ENCODE measurements around the gene CTNNA3.
"Not testable (repeated sequence)": the region's sequence is repeated elsewhere in the genome, so short reads cannot be mapped to it uniquely, and the experiment has no call there.

Gene CTNNA3

DNA sequence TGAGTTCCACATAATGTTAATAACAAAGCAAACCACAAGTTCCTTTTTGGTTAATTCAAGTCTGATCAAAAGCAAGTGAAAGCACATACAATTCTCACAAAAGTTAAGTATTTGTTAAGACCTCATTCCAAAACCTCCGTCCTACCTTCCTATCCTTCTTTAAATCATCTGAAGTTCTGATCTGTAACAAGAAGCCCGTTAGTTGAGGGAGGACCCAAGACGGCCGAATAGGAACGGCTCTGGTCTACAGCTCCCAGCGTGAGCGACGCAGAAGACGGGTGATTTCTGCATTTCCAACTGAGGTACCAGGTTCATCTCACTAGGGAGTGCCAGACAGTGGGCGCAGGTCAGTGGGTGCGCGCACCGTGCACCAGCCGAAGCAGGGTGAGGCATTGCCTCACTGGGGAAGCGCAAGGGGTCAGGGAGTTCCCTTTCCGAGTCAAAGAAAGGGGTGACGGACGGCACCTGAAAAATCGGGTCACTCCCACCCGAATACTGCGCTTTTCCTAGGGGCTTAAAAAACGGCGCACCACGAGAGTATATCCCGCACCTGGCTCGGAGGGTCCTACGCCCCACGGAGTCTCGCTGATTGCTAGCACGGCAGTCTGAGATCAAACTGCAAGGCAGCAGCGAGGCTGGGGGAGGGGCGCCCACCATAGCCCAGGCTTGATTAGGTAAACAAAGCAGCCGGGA, 309.0 kb downstream of the CTNNA3 start:
- FAIRE-seq = not testable (repeated sequence)

DNA sequence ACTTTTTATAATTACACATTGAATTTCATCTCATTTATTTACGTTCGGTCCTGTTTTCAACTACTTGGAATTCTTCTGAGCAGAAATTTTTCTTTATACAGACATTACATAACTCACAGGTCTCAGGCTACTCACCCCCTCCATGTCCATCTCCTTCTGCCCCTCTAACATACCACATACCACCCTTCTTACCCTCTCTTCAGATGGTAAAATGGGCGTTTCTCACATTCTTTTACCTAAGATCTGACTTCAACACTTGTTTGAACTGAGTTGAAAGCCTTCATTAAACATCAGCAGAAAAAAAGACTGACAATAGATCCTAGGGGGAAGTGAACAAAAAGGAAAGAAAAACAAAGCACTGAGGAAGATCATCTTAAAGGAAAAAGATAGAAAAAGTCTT, 309.7 kb downstream of the CTNNA3 start:
- DNase-seq (ENCODE audit: extremely low spot score, insufficient read length, low read depth) = no peak
- no peak for FAIRE-seq

More for the DNA sequence above, 309.0 kb downstream of the CTNNA3 start:
- DNase-seq (ENCODE audit: extremely low spot score, insufficient read length, low read depth) = not testable (repeated sequence)

DNA sequence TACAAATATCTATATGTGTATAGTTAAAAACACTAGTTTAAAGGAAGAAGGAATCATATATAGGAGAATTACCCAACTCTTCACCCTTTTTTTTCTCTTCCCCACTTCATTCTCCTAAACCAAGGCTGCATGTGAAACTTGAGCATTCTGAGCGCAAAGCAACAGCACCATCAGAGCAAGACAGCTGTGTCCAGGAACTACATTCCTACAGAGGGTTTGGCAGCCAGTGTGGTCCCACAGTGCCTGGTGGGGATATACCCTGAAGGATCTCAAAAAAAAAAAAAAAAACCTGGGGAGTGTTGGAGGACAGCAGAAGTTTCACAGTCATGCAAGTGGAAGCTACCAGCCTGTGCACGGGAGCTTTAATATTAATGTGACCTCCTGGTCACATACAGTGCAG, 310.4 kb downstream of the CTNNA3 start:
- no peak for FAIRE-seq

DNA sequence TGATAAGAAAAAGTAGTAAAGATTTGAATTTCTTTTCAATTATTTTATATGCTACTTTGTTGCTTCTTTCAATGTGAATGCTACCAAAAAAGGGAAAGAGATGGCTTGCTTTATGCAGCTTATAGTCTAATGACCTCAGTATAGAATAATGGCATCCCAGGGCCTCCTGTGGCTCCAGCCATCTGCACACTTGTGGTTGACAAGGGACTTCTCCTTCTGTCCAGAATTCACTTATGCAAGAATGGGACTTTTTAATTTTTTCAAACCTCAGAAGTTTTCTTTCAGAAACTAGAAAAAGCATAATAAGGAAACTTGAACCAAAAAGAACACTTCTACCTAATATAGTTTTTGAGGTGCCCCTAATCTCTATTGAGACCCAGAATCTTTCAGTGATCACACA, 310.9 kb downstream of the CTNNA3 start:
- FAIRE-seq = no peak
- DNase-seq (ENCODE audit: extremely low spot score, insufficient read length, low read depth) = no peak

More for the DNA sequence above, 310.4 kb downstream of the CTNNA3 start:
- no peak for DNase-seq (ENCODE audit: extremely low spot score, insufficient read length, low read depth)

DNA sequence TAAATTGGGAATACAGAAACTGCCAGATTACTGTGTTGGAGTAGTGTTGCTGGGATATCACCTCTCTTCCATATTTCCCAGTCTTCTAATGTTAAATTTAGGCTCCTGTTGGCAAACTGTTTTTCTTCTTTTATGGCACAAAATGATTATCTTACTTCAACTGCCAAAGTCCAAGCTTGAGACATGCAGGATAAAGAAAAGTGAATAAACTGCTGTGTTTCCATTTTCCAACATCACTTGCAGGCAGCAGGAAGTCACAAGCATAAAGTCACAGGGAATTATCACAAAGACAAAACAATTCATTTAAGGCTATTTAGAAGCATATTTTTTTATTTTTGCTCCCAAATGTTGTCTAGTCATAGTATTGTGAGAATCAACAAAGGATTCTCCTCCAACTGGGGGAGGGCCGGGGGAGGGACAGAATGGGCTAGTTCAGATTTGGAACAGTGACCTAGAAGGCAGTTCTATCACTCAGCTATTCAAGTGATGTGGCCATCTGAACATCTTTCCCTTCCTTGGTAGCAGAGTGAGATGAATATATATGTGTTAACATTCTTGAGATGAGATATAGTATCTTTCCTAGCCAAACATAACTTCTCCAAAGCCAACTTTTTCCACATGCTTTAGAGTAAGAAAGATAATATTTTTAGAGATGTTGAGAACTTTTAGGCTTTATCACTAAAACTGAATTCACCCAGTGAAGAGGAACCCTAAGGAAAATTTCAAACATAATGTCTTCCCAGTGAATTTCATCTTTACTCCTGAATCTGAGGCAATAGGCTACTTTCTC, 364.7 kb downstream of the CTNNA3 start:
- FAIRE-seq (no peak), DNase-seq (ENCODE audit: extremely low spot score, insufficient read length, low read depth) (no peak)

DNA sequence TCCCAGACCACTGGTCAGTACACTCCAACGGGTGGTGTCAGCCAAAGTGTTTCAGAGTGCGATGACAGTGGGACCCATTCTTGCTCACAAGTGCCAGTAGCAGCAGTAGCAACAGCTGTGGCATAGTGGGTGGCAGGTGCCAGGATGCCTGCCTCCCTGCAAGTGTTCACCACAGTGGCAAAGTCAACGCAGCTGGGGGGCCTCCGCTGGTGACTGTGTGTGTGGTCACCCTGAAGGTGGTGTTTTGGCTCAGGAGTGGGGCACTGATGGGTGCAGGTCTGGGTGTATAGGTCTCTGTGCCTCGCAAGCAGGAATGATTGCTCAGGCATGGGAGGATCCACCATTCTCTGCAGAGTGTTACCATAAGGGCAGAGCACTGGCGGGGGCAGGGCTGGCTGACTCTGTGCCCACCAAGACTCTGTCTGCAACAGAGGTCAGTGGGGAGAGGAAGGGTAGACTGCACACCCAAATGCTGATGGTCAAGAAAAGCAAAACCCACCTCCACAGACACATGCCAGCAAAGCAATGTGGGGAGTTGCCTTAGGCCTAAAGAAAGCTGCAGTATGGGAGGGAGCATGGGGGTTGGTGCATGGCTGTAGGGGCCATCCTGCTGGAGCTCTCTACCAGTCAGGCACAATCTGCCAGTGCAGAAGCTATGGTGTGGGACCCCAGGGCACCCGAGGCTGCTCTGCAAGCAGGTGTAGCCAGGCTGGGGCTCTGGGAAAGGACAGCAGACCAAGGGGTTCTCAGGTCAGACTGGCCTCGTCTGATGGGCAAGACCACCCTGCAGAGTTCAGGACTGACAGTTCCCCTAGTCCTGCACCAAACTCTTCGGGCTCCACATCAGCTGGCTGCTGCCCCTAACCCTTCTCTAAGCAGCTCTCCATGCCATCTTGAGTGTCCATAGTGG, 368.1 kb downstream of the CTNNA3 start:
- DNase-seq (ENCODE audit: extremely low spot score, insufficient read length, low read depth) (no peak), FAIRE-seq (no peak)

DNA sequence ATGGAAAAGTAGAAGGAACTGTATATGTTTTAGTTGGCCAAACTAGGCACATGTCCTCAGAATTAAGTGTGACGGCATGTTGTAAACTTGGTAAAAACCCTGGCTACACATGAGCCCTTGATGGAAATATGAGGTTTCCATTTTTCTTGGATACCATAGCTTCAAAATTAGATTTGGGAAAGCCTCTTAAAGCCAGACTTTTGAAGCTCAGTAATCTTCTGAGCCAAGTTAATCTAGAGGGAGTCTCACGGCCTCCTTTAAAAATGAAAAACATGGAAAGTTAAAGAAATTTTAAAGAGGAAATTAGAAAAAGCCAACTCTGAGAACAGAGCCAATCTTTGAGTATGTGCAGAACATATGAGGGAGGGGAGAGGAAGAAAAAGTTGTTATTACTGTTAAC, 376.0 kb downstream of the CTNNA3 start:
- FAIRE-seq (no peak), DNase-seq (ENCODE audit: extremely low spot score, insufficient read length, low read depth) (no peak)

DNA sequence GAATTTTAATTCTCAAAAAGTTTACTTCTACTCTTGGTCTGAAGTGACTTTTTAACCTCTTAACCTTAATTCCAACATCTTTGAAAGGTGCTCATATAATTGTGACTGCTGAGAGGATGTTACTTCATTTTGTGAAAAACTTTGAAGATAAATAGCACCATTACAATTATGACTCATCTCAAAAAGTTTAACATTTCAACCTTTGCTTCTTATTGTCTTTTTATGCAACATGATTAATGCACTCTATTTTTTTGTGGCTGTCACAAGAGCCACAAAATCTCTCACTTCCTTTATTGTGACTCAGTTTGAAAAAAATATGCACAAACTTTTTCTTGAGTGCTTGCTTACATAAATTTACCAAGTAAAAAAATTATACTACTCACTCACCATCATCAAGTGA, 387.1 kb downstream of the CTNNA3 start:
- DNase-seq (ENCODE audit: extremely low spot score, insufficient read length, low read depth) (no peak), FAIRE-seq (no peak)

DNA sequence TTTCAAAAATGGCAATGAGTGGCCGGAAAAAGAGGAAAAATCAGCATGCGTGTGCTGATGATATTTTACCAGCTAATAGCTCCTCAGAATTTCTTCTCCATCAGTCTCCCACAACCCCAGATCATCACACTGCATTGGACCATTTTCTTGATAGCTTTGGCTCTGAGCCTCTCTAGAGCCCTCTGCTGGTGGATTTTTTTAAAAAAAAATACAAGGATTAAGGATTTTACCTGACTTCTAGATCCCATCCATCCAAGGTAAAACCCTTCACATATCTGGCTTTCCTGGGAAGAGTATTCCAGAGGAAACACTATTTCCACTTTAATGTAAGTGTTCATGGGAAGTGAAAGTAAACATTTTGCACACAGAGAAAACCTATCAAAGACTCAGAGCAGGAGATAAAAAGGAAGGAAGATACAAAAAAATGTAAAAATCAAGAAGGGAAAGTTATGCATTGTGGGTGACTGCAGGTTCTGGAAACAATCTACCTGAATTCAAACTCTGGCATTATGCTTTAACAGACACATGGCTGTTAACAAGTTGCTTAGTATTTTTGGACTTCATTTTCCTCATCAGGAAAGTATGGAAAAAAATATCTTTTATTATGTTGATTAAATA, 389.3 kb downstream of the CTNNA3 start:
- DNase-seq (ENCODE audit: extremely low spot score, insufficient read length, low read depth) (no peak), FAIRE-seq (no peak)

DNA sequence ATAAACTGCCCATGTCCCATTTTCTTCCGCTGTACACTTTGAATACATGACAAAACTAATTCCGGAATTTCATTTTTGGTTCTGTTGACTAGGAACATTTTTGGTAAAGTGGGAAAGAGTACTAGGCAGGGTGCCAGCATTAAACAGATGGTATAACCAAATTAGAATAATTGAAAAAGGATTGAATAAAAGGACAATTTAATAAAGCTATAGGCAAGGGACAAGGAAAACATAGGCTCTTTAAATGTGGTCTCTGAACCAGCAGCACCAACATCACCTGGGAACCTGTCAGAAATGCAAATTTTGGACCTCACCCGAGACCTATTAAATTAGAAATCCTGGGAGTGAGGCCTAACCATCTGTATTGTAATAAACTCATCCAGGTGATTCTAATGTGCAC, 393.3 kb downstream of the CTNNA3 start:
- FAIRE-seq = no peak
- DNase-seq (ENCODE audit: extremely low spot score, insufficient read length, low read depth) = no peak

DNA sequence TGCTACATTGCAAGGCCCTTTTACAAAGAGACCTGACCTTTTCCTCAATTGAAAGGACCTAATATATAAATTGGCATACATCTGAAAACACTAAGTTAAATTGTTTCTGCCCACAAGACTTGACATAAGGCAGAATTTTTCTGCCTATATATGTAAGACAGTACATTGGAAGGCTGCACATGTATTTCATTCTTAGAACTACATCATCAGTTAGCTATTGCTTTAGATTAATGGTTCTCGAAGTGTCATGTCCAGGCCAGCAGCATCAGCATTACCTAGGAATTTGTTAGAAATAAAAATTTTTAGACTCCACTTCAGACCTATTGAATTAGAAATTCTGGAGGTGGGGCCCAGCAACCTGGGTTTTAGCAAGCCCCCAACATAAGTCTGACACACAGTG, 396.2 kb downstream of the CTNNA3 start:
- no peak for FAIRE-seq
- DNase-seq (ENCODE audit: extremely low spot score, insufficient read length, low read depth) = no peak

DNA sequence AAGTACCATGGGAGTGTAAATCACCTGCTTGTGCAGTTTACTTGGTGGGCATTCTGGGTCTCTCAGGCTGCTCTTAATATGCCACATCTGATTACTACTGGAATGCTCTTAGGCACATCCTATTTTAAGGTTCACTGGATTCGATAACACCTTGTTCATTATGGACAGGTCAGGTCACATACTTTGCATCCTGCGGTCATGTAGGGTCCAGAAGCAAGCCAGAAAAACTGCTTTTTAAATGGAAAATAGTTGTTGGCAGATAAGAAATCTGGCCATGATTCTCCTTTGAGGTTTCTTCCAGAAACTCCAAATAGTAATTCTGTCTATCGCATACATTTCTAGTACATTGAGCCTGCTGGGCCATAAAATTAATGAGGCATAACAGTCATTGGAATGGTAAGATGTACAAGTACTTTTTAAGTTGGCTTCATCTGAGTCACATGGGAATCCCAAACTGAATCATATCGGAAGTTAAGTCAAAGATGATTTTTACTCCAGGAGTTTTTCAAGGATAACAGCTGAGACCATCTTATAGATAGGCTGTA, 398.3 kb downstream of the CTNNA3 start:
- FAIRE-seq = no peak
- no peak for DNase-seq (ENCODE audit: extremely low spot score, insufficient read length, low read depth)

DNA sequence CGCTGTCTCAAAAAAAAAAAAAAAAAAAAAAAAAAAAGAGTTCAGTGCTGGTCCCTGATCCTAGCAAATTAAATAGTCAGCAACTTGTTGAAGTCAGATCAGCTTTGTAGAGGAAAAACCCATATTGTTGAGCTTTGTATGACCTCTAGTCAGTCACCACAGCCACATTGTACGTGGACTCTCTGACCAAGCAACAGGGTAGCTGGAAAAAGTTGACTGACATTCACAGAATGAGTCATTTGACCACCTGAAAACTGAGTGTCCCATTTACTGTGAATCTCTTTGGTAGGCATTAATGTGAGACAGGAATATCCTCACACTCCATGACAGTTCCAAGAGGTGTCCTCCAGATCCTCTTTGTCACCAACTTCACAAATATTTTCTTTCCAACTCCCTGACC, 399.1 kb downstream of the CTNNA3 start:
- FAIRE-seq = no peak
- DNase-seq (ENCODE audit: extremely low spot score, insufficient read length, low read depth) = no peak

DNA sequence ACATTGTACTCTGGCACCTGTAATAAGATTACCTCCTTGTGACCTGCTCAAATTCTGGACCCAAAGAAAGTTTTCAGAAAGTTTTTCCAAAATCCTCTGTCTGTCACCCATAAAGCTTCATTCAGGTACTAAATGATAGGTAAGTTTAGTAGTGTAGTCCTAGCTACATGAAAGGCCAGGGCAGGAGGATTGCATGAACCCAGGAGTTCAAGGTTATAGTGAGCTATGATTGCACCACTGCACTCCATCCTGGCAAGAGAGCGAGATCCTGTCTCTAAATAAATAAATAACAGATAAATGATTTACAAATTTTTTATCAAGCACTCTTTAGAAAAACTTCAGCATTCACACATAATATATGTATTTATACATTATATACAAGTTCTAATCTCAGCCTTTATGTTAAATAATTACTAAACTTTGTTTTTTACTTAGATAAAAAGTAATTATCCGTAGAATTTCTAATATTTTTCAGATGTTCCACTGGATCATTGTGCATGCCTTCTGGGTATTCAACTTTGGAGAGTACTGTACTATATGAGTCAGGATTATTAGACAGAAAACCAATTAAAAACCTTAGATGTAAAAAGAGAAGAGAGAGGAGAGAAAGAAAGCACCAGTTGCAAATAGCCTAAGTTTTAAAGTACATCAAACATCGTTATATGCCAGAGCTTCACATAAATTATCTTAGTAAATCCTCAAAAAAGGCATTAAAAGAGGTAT, 407.1 kb downstream of the CTNNA3 start:
- DNase-seq (ENCODE audit: extremely low spot score, insufficient read length, low read depth) = no peak
- no peak for FAIRE-seq

DNA sequence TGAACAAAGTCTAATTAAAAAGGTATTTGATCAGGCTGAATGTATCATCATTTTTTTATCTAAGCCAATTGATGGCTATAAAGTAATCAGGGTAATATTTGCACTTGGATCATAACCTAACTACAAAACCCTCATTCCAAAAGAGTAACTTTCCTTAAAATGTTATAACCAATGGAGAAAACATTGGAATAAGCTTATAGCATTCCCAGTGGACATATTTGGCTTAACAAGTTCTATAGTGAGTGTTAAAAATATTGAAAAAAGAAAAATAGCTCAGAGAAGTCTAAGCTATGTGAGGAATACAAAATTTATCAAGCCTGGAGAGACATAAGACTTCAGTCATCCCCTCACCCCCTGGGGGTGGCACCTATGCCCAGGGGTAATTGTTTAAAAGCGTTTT, 411.4 kb downstream of the CTNNA3 start:
- no peak for DNase-seq (ENCODE audit: extremely low spot score, insufficient read length, low read depth)
- no peak for FAIRE-seq

DNA sequence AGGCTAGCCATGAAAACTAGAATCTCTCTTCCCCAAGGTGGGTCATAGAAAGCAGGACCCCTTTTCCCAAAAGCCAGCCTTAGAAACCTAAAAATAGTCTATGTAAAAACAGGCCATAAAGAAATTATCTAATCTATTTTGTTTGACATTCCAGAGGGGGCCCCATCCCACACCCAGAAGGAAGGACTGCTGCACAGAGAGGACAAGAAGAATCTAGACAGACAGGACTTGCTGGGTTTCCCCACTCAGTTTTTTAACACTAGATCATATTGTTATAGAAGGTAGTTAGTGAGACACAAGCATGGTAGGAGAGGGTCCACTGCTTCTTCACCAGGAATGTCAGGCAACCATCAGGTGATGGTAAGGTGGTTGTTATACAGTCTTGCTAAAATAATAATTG, 413.1 kb downstream of the CTNNA3 start:
- FAIRE-seq (no peak), DNase-seq (ENCODE audit: extremely low spot score, insufficient read length, low read depth) (no peak)

DNA sequence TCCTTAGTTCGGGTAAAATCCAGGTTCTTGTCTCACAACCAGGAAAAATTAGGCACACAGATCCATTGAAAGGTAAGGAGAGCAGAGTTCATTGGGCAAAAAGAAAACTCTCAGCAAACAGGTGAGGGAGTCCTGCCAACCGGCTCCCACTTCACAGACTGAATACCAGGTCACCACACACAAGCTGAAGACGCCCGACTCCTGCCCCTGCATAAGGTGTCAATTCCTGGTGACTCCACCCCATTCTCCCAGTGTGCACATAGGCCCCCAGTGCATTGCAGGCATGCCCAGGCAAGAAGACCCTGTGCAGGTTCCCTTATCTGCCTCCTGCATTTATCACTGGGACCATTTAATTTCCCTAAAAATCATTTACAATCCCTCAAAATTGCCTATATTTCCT, 415.6 kb downstream of the CTNNA3 start:
- DNase-seq (ENCODE audit: extremely low spot score, insufficient read length, low read depth) (no peak), FAIRE-seq (no peak)

DNA sequence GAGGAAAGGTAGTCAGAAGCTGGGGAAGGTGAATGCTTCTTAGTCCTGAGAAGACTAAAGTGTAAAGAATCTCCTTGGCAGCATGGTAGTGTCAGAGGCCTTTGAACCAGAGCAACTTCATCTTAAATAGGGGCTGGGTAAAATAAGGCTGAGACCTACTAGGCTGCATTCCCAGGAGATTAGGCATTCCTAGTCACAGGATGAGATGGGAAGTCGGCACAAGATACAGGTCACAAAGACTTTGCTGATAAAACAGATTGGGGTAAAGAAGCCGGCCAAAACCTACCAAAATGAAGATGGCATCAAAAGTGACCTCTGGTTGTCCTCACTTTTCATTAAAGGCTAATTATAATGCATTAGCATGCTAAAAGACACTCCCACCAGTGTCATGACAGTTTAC, 418.6 kb downstream of the CTNNA3 start:
- DNase-seq (ENCODE audit: extremely low spot score, insufficient read length, low read depth) (no peak), FAIRE-seq (no peak)

DNA sequence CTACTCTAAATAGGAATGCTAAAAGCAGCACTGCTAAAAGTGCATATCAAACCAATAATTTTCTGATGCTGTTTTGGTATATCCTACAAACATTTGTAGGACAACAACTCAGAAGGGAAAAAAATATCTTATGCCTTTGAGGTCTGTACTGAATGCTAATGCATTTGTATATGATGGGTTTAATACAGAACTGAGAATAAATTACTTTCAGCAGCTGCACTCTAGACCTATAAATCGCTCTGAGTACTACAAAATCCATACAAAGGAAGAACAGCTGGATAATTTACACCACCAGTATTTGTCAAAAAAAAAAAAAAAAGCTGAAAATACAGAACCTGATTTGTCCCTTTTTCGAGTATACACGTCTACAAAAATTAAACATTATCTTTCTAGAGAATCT, 426.2 kb downstream of the CTNNA3 start:
- FAIRE-seq (no peak), DNase-seq (ENCODE audit: extremely low spot score, insufficient read length, low read depth) (no peak)
